NCI-H82 (cell line): Measurements from ENCODE around the gene IFI16.
"Not testable (repeated sequence)": the region's sequence is repeated elsewhere in the genome, so short reads cannot be mapped to it uniquely, and the experiment has no call there.

Experiments
- DNase-seq: peaks from one replicate; lab custom pipeline; 2025; lab: John Stamatoyannopoulos, UW

Gene IFI16

DNA sequence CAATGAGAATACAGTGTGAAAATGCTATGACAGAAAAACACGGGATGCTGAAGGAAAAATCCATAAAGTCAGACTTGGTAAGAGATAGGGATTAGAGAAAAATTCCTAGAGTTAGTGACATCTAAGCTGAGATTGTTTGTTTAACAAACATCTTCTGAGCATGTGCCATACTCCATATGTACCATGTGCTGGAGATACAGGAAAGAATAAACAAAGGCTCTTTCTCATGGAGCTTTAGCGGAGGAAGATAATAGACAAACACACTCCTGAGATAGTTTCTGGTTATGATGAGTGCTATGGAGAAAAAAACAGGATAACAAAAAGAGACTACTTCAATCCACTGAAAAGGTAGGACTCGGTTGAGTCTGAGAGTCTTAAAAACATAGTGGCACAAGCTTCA lies 88.9 kb downstream of the IFI16 start:
- DNase-seq = no peak

DNA sequence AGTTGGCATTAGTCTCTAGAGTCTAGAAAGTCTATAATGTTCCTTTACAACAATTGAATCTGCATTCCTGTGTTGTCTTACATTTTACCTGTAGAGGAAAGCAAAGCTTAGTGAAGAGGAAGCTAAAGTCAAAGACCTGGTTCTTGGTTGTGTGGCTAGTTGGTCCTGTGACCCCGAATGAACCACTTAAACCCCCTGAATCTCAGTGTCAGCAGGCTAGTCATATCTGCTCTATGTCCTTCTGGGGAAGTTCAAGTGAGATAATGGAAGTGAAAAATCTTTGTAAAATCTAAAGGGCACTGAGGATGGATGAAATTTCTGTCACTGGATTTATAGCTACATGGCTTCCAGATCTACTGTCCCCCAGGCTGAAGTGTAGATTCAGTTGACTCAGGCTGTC lies 90.9 kb downstream of the IFI16 start:
- DNase-seq = no peak

DNA sequence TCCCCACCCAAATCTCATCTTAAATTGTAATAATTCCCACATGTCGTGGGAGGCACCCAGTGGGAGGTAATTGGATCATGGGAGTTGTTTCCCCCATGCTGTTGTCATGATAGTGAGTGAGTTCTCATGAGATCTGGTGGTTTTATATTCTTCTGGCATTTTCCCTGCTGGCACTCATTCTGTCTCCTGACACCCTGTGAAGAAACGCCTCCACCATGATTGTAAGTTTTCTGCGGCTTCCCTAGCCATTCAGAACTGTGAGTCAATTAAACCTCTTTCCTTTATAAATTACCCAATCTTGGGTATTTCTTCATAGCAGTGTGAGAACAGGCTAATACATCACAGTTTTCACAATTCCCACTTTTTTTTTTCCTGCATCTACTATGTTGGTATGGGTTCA lies 93.3 kb downstream of the IFI16 start:
- not testable (repeated sequence) for DNase-seq
